GM21737 (cell line): ENCODE measurements around the gene DPH3.

Experiments used
- ATAC-seq: cut with Tn5 transposase; IDR thresholded peaks from one replicate; pipeline ENCODE4 v1.9.1; 2021; ENCODE audit warnings: mild to moderate bottlenecking, moderate library complexity; ENCODE audit not compliant: unreplicated experiment

Gene DPH3

GRCh38 chr3:16236856-16237393, 27.8 kb downstream of the DPH3 start:
- ATAC-seq: no peak

- ATAC-seq: no peak
These were observed 28.6 kb downstream of the DPH3 start for GRCh38 chr3:16236030-16236639.

GRCh38 chr3:16234281-16234680, 30.5 kb downstream of the DPH3 start:
- no peak for ATAC-seq

GRCh38 chr3:16233806-16234205, 30.9 kb downstream of the DPH3 start:
- no peak for ATAC-seq

- ATAC-seq: no peak
These were observed 32.8 kb downstream of the DPH3 start for GRCh38 chr3:16231983-16232382.

- no peak for ATAC-seq
These were observed 35.1 kb downstream of the DPH3 start for GRCh38 chr3:16229681-16230080.

- no peak for ATAC-seq
These were observed 37.2 kb downstream of the DPH3 start for GRCh38 chr3:16227566-16227965.

- no peak for ATAC-seq
These were observed 40.4 kb downstream of the DPH3 start for GRCh38 chr3:16224325-16224724.

- ATAC-seq: no peak
These were observed 42.2 kb downstream of the DPH3 start for GRCh38 chr3:16222547-16222946.

- ATAC-seq: no peak
These were observed 42.8 kb downstream of the DPH3 start for GRCh38 chr3:16221990-16222389.

- ATAC-seq: no peak
These were observed 45.0 kb downstream of the DPH3 start for GRCh38 chr3:16219777-16220176.

GRCh38 chr3:16216373-16216935, 48.3 kb downstream of the DPH3 start:
- no peak for ATAC-seq

- ATAC-seq: no peak
These were observed 50.4 kb downstream of the DPH3 start for GRCh38 chr3:16214366-16214765.

- ATAC-seq: no peak
These were observed 53.4 kb downstream of the DPH3 start for GRCh38 chr3:16211176-16211904.
